ENCODE measurements around the gene PLEKHG1. TPM values are rescaled to one million over a fixed set of nuclear protein-coding genes. Genes with fewer than 3 reads are reported as not detected.

PLEKHG1 gene
- polyA plus RNA-seq, 1 donor from 2014 or later: 2.6 TPM

GRCh38 chr6:150598858-150599198, 857 bp upstream of the PLEKHG1 start:
- H3K36me3 ChIP-seq (ENCODE audit: insufficient read depth, low read length): no peaks in the 10 kb centered on the region
- H3K4me2 ChIP-seq (ENCODE audit: low read length): no peak overlapping the region
- no peak overlapping the region for H2AFZ ChIP-seq (ENCODE audit: low read depth, low read length)
- no peaks in the 10 kb centered on the region for H3F3A ChIP-seq (ENCODE audit: insufficient read depth, low read length, poor library complexity, severe bottlenecking)
- peaks cover 26% of the 10 kb centered on the region for H3K79me2 ChIP-seq (replicated peaks; ENCODE audit: insufficient read depth, low read length)
- no peak overlapping the region for H3K9ac ChIP-seq (ENCODE audit: low read length)
- H3K4me3 ChIP-seq (ENCODE audit: low read length): peak overlapping the region; percentile 98
- H3K9me2 ChIP-seq (ENCODE audit: insufficient read depth, low read length): no peaks in the 10 kb centered on the region
- H3K27me3 ChIP-seq (ENCODE audit: insufficient read depth, low read depth, low read length): no peaks in the 10 kb centered on the region
- H4K20me1 ChIP-seq (ENCODE audit: insufficient read depth): no peaks in the 10 kb centered on the region
- no peak overlapping the region for H3K27ac ChIP-seq (ENCODE audit: low read length)
- TF ChIP-seq, protein P1, sequence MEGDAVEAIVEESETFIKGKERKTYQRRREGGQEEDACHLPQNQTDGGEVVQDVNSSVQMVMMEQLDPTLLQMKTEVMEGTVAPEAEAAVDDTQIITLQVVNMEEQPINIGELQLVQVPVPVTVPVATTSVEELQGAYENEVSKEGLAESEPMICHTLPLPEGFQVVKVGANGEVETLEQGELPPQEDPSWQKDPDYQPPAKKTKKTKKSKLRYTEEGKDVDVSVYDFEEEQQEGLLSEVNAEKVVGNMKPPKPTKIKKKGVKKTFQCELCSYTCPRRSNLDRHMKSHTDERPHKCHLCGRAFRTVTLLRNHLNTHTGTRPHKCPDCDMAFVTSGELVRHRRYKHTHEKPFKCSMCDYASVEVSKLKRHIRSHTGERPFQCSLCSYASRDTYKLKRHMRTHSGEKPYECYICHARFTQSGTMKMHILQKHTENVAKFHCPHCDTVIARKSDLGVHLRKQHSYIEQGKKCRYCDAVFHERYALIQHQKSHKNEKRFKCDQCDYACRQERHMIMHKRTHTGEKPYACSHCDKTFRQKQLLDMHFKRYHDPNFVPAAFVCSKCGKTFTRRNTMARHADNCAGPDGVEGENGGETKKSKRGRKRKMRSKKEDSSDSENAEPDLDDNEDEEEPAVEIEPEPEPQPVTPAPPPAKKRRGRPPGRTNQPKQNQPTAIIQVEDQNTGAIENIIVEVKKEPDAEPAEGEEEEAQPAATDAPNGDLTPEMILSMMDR (IDR thresholded peaks at IDR 0.05; ENCODE audit: poor library complexity, severe bottlenecking): no peak
- no peak for TF ChIP-seq MXI1 (conservative IDR thresholded peaks at IDR 0.05; ENCODE audit: poor library complexity, severe bottlenecking)
- no peak for TF ChIP-seq TAF1 (IDR thresholded peaks at IDR 0.05; ENCODE audit: low read depth)
- no peak for TF ChIP-seq RAD21 (conservative IDR thresholded peaks at IDR 0.05)
- no peak for TF ChIP-seq REST (IDR thresholded peaks at IDR 0.05; ENCODE audit: borderline replicate concordance)
- no peak for TF ChIP-seq SMC3 (conservative IDR thresholded peaks at IDR 0.05; ENCODE audit: poor library complexity)
- TF ChIP-seq POLR2AphosphoS5 (IDR thresholded peaks at IDR 0.05): no peak
- TF ChIP-seq EZH2 (IDR thresholded peaks at IDR 0.05; ENCODE audit: borderline replicate concordance, insufficient read depth, low read length, poor library complexity, severe bottlenecking): no peak
- no peak for TF ChIP-seq EP300 (conservative IDR thresholded peaks at IDR 0.05; ENCODE audit: poor library complexity, severe bottlenecking)
- H3K9me3 ChIP-seq (ENCODE audit: low read length): no peaks in the 10 kb centered on the region

GRCh38 chr6:150600010-150600300, 270 bp downstream of the PLEKHG1 start:
- Histone ChIP-seq H3K4me2 (ENCODE audit: low read length) (no peak overlapping the region), H3K9me2 (ENCODE audit: insufficient read depth, low read length) (no peaks in the 10 kb centered on the region), H3K4me3 (ENCODE audit: low read length) (peak overlapping the region; percentile 98), H3K36me3 (ENCODE audit: insufficient read depth, low read length) (no peaks in the 10 kb centered on the region), H3K27me3 (ENCODE audit: insufficient read depth, low read depth, low read length) (no peaks in the 10 kb centered on the region), H4K20me1 (ENCODE audit: insufficient read depth) (no peaks in the 10 kb centered on the region), H3K9ac (ENCODE audit: low read length) (peak overlapping the region; percentile 92), H3K79me2 (replicated peaks; ENCODE audit: insufficient read depth, low read length) (peaks cover 28% of the 10 kb centered on the region), H3K9me3 (ENCODE audit: low read length) (no peaks in the 10 kb centered on the region), H2AFZ (ENCODE audit: low read depth, low read length) (no peak overlapping the region), H3F3A (ENCODE audit: insufficient read depth, low read length, poor library complexity, severe bottlenecking) (no peaks in the 10 kb centered on the region), H3K27ac (ENCODE audit: low read length) (peak overlapping the region; percentile 93)
- TF ChIP-seq POLR2AphosphoS5 (IDR thresholded peaks at IDR 0.05) (no peak), SMC3 (conservative IDR thresholded peaks at IDR 0.05; ENCODE audit: poor library complexity) (no peak), EZH2 (IDR thresholded peaks at IDR 0.05; ENCODE audit: borderline replicate concordance, insufficient read depth, low read length, poor library complexity, severe bottlenecking) (no peak), MXI1 (conservative IDR thresholded peaks at IDR 0.05; ENCODE audit: poor library complexity, severe bottlenecking) (no peak), EP300 (conservative IDR thresholded peaks at IDR 0.05; ENCODE audit: poor library complexity, severe bottlenecking) (no peak), RAD21 (conservative IDR thresholded peaks at IDR 0.05) (no peak), TAF1 (IDR thresholded peaks at IDR 0.05; ENCODE audit: low read depth) (no peak)
- TF ChIP-seq, protein P1 (IDR thresholded peaks at IDR 0.05; ENCODE audit: poor library complexity, severe bottlenecking): no peak

All from neural cell (in vitro differentiated cells).